Superior temporal gyrus (tissue), 1 donor: ENCODE results near the gene DCUN1D1.

Experiments used
- DNase-seq: peaks from one replicate; pipeline ENCODE4 v3.0.0-alpha.2; 2016; ENCODE audit errors: extremely low spot score

Gene DCUN1D1

DNA sequence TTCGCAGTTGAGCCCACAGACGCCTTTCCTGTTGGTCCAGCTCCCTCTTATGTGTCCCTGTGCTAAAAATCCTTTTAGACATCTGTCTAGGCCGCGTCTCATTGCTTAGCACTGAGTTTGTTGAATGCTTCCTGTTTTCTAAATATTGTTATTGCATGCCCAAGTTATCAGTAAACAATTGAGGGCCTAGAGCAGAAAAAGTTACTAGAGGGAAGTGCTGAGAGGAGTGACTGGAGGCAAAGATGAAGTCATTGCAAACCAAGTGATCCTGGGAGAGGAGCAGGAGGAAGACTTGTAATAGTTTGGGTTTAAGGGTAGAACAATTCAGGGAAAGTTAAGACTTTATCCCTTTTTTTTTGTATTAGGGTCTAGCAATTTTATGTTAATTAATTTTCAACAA is 88.1 kb downstream of the DCUN1D1 start:
- no peak for DNase-seq

DNA sequence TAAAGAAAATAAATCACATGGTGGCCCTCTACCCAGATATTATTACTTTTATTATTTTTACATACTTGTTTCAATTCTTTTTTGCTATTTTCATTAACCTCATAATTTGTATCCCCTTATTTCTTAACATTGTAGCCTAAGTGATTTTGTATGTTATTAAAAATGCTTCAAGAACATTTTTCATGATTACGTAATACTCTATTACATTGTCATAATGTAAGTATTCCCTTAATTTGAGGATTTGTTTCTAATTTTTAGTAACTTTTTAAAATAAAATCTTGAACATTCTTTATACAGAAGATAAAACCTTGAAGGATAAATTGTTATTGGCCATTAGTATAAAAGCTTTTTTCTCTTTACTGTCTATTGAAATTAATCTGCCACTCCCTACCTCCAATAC is 89.0 kb downstream of the DCUN1D1 start:
- no peak for DNase-seq

DNA sequence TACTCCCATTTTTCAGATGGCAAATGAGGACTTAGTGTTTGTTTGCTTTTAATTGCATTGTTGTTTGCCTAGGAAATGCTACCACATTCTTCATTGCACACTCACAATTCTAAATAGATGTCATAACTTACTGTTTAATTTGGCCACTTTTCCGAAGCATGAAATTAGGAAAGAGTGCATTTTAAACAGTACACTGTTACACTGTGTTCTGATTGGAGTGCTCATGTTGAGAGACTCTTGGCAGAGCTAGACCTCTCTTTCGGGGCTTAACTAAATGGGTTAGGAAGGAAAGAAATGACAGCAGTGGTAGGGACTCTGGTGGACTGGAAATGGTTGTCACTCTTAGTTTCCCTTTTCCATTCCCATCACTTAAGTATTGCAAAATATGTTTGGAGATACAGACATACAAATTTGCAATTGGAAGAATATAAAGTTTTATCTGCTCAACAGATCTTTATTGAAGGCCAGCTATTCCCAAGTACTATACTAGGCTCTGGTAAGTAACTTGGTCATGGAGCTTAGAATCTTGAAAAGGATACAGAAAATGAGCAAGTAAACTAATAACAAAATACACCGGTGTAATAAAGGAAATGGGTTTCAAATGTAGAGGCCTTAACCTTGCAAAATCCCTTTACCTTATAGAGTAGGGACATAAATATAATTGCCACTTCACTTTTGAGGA is 90.2 kb downstream of the DCUN1D1 start:
- DNase-seq = no peak
